Ovary (tissue), 3 donors: Measurements from ENCODE around the gene HSP90B1.

ENCODE experiments used
- CTCF ChIP-seq, 3 donors: fragments of 450-650 bp in 2 of 3; fragments of 200-600 bp in 1 of 3; IDR thresholded peaks; one replicate each; pipeline versions ENCODE4 v1.5.1 to v1.8.0; 2016 to 2022; ENCODE audit warnings: antibody characterized with exemption in 3 of 3, mild to moderate bottlenecking in 1 of 3
- EP300 ChIP-seq: sonication (generic); formaldehyde crosslinking; IDR thresholded peaks from one replicate; pipeline ENCODE4 v1.6.1; 2017; ENCODE audit warnings: antibody characterized with exemption
- POLR2A ChIP-seq: fragments of 450-650 bp; IDR thresholded peaks from one replicate; pipeline ENCODE4 v1.6.1; 2017; ENCODE audit warnings: antibody characterized with exemption, mild to moderate bottlenecking, moderate library complexity
- donor health status: DM: no; HTN: no; CAD: no.

GRCh38 chr12:103996595-103996994, 66.4 kb downstream of the HSP90B1 start:
- TF ChIP-seq CTCF (IDR thresholded peaks at IDR 0.05) (no peak), EP300 (no peak), POLR2A (no peak)
